Activated T-helper 1 cell treated with anti-CD3 and anti-CD28 coated beads, Interleukin-12 subunit alpha, Interleukin-12 subunit beta, Interleukin-2, Interleukin-4 antibody, amounts not matched to agents 30 ng/mL and 10 ng/mL and 1 ng/mL, durations not matched to agents 14 hours and 24 hours and 36 hours (primary cell): ENCODE results near the gene CNTN2. TPM values are rescaled to one million over a fixed set of nuclear protein-coding genes. Genes with fewer than 3 reads are reported as not detected.

Experiments used
- DNase-seq: peaks from one replicate; pipeline ENCODE4 v3.0.0; 2021; ENCODE audit warnings: low spot score
- H3K27ac Mint-ChIP-seq: one replicate; pipeline ENCODE4 v1.8.0; 2021; ENCODE audit warnings: mild to moderate bottlenecking, mixed read lengths
- H3K27me3 Mint-ChIP-seq: one replicate; pipeline ENCODE4 v1.8.0; 2022; ENCODE audit warnings: mild to moderate bottlenecking, moderate library complexity, mixed read lengths; ENCODE audit not compliant: insufficient read depth
- H3K36me3 Mint-ChIP-seq: one replicate; pipeline ENCODE4 v1.8.0; 2021; ENCODE audit warnings: low read depth, mixed read lengths
- H3K4me1 Mint-ChIP-seq: one replicate; pipeline ENCODE4 v1.8.0; 2021; ENCODE audit warnings: low read depth, mixed read lengths
- H3K4me3 Mint-ChIP-seq: one replicate; pipeline ENCODE4 v1.8.0; 2021; ENCODE audit warnings: mild to moderate bottlenecking, moderate library complexity, mixed read lengths
- H3K9me3 Mint-ChIP-seq: one replicate; pipeline ENCODE4 v1.8.0; 2021; ENCODE audit warnings: mixed read lengths
- intact Hi-C: fragments of 100-400 bp; cut with micrococcal nuclease; formaldehyde crosslinking; loops from one replicate; pipeline ENCODE4 v1.15.1; 2024
- total RNA-seq: library from RNA; stranded (reverse); gene quantifications from 2 replicates; pipeline ENCODE4 v1.2.3, GENCODE V29; 2022

CNTN2 gene
- total RNA-seq, 1 donor from 2014 or later = not detected

GRCh38 chr1:205013683-205014367 is 29.2 kb upstream of the CNTN2 start:
- no peaks in the 10 kb centered on the region for H3K9me3 Mint-ChIP-seq
- DNase-seq = no peak
- no peaks in the 10 kb centered on the region for H3K4me1 Mint-ChIP-seq
- no peaks in the 10 kb centered on the region for H3K36me3 Mint-ChIP-seq
- intact Hi-C loops = no loop called here
- H3K27me3 Mint-ChIP-seq = peaks cover 2% of the 10 kb centered on the region
- H3K27ac Mint-ChIP-seq = no peak overlapping the region
- H3K4me3 Mint-ChIP-seq = no peak overlapping the region

GRCh38 chr1:205014783-205015182 is 28.2 kb upstream of the CNTN2 start:
- peaks cover 2% of the 10 kb centered on the region for H3K27me3 Mint-ChIP-seq
- intact Hi-C loops = no loop called here
- H3K36me3 Mint-ChIP-seq = no peaks in the 10 kb centered on the region
- no peaks in the 10 kb centered on the region for H3K9me3 Mint-ChIP-seq
- no peaks in the 10 kb centered on the region for H3K4me1 Mint-ChIP-seq
- DNase-seq = no peak
- H3K4me3 Mint-ChIP-seq = no peak overlapping the region
- H3K27ac Mint-ChIP-seq = no peak overlapping the region

- H3K9me3 Mint-ChIP-seq = no peaks in the 10 kb centered on the region
- H3K36me3 Mint-ChIP-seq = no peaks in the 10 kb centered on the region
- peaks cover 2% of the 10 kb centered on the region for H3K27me3 Mint-ChIP-seq
- H3K4me1 Mint-ChIP-seq = no peaks in the 10 kb centered on the region
- no peak overlapping the region for H3K4me3 Mint-ChIP-seq
- DNase-seq = no peak
- intact Hi-C loops = no loop called here
- H3K27ac Mint-ChIP-seq = no peak overlapping the region
Observed at GRCh38 chr1:205015241-205015640, 27.8 kb upstream of the CNTN2 start.

GRCh38 chr1:205016075-205016474 is 26.9 kb upstream of the CNTN2 start:
- DNase-seq = no peak
- Mint-ChIP-seq H3K4me3 (no peak overlapping the region), H3K27me3 (peaks cover under 1% of the 10 kb centered on the region), H3K36me3 (no peaks in the 10 kb centered on the region), H3K9me3 (no peaks in the 10 kb centered on the region), H3K27ac (no peak overlapping the region), H3K4me1 (no peaks in the 10 kb centered on the region)
- intact Hi-C loops = no loop called here

GRCh38 chr1:205016584-205016983 is 26.4 kb upstream of the CNTN2 start:
- Mint-ChIP-seq H3K9me3 (no peaks in the 10 kb centered on the region), H3K27me3 (no peaks in the 10 kb centered on the region), H3K27ac (no peak overlapping the region), H3K4me1 (no peaks in the 10 kb centered on the region), H3K36me3 (no peaks in the 10 kb centered on the region), H3K4me3 (no peak overlapping the region)
- intact Hi-C loops = no loop called here
- no peak for DNase-seq

- Mint-ChIP-seq H3K36me3 (no peaks in the 10 kb centered on the region), H3K27ac (no peak overlapping the region), H3K4me1 (no peaks in the 10 kb centered on the region), H3K9me3 (no peaks in the 10 kb centered on the region), H3K27me3 (no peaks in the 10 kb centered on the region), H3K4me3 (no peak overlapping the region)
- intact Hi-C loops = no loop called here
- no peak for DNase-seq
Observed at GRCh38 chr1:205017001-205017400, 26.0 kb upstream of the CNTN2 start.

- Mint-ChIP-seq H3K27ac (no peak overlapping the region), H3K4me3 (no peak overlapping the region), H3K4me1 (no peaks in the 10 kb centered on the region), H3K27me3 (peaks cover 1% of the 10 kb centered on the region), H3K36me3 (no peaks in the 10 kb centered on the region), H3K9me3 (no peaks in the 10 kb centered on the region)
- intact Hi-C loops = no loop called here
- DNase-seq = no peak
Observed at GRCh38 chr1:205017766-205018165, 25.2 kb upstream of the CNTN2 start.

- Mint-ChIP-seq H3K27me3 (peaks cover 5% of the 10 kb centered on the region), H3K9me3 (no peaks in the 10 kb centered on the region), H3K36me3 (no peaks in the 10 kb centered on the region), H3K4me3 (no peak overlapping the region), H3K4me1 (no peaks in the 10 kb centered on the region), H3K27ac (no peak overlapping the region)
- DNase-seq = no peak
- intact Hi-C loops = no loop called here
Observed at GRCh38 chr1:205018381-205018780, 24.6 kb upstream of the CNTN2 start.

GRCh38 chr1:205020466-205020865 is 22.5 kb upstream of the CNTN2 start:
- no peaks in the 10 kb centered on the region for H3K9me3 Mint-ChIP-seq
- H3K27me3 Mint-ChIP-seq = peaks cover 5% of the 10 kb centered on the region
- H3K27ac Mint-ChIP-seq = no peak overlapping the region
- no peak for DNase-seq
- H3K36me3 Mint-ChIP-seq = no peaks in the 10 kb centered on the region
- H3K4me3 Mint-ChIP-seq = no peak overlapping the region
- no peaks in the 10 kb centered on the region for H3K4me1 Mint-ChIP-seq
- intact Hi-C loops = no loop called here

- no peak overlapping the region for H3K4me3 Mint-ChIP-seq
- no peaks in the 10 kb centered on the region for H3K36me3 Mint-ChIP-seq
- no peaks in the 10 kb centered on the region for H3K4me1 Mint-ChIP-seq
- H3K9me3 Mint-ChIP-seq = no peaks in the 10 kb centered on the region
- H3K27me3 Mint-ChIP-seq = peaks cover 6% of the 10 kb centered on the region
- intact Hi-C loops = no loop called here
- no peak for DNase-seq
- H3K27ac Mint-ChIP-seq = no peak overlapping the region
Observed at GRCh38 chr1:205024679-205025078, 18.3 kb upstream of the CNTN2 start.

GRCh38 chr1:205025239-205025638 is 17.8 kb upstream of the CNTN2 start:
- no peaks in the 10 kb centered on the region for H3K36me3 Mint-ChIP-seq
- intact Hi-C loops = no loop called here
- H3K4me1 Mint-ChIP-seq = no peaks in the 10 kb centered on the region
- no peak for DNase-seq
- H3K27ac Mint-ChIP-seq = no peak overlapping the region
- H3K27me3 Mint-ChIP-seq = peaks cover 6% of the 10 kb centered on the region
- no peaks in the 10 kb centered on the region for H3K9me3 Mint-ChIP-seq
- H3K4me3 Mint-ChIP-seq = no peak overlapping the region

GRCh38 chr1:205026181-205026580 is 16.8 kb upstream of the CNTN2 start:
- no peak overlapping the region for H3K27ac Mint-ChIP-seq
- no peaks in the 10 kb centered on the region for H3K9me3 Mint-ChIP-seq
- H3K27me3 Mint-ChIP-seq = peaks cover 6% of the 10 kb centered on the region
- no peak overlapping the region for H3K4me3 Mint-ChIP-seq
- intact Hi-C loops = no loop called here
- H3K4me1 Mint-ChIP-seq = no peaks in the 10 kb centered on the region
- no peaks in the 10 kb centered on the region for H3K36me3 Mint-ChIP-seq
- no peak for DNase-seq

GRCh38 chr1:205028390-205028789 is 14.6 kb upstream of the CNTN2 start:
- DNase-seq = no peak
- Mint-ChIP-seq H3K36me3 (no peaks in the 10 kb centered on the region), H3K9me3 (no peaks in the 10 kb centered on the region), H3K4me1 (no peaks in the 10 kb centered on the region), H3K4me3 (no peak overlapping the region), H3K27me3 (peaks cover 1% of the 10 kb centered on the region), H3K27ac (no peak overlapping the region)
- intact Hi-C loops = no loop called here

- DNase-seq = no peak
- no peak overlapping the region for H3K27ac Mint-ChIP-seq
- no peaks in the 10 kb centered on the region for H3K9me3 Mint-ChIP-seq
- H3K4me1 Mint-ChIP-seq = no peaks in the 10 kb centered on the region
- H3K4me3 Mint-ChIP-seq = no peak overlapping the region
- H3K36me3 Mint-ChIP-seq = no peaks in the 10 kb centered on the region
- intact Hi-C loops = no loop called here
- peaks cover 1% of the 10 kb centered on the region for H3K27me3 Mint-ChIP-seq
Observed at GRCh38 chr1:205028924-205029323, 14.1 kb upstream of the CNTN2 start.
